ENCODE measurements around the gene WNK3.

Gene WNK3

DNA sequence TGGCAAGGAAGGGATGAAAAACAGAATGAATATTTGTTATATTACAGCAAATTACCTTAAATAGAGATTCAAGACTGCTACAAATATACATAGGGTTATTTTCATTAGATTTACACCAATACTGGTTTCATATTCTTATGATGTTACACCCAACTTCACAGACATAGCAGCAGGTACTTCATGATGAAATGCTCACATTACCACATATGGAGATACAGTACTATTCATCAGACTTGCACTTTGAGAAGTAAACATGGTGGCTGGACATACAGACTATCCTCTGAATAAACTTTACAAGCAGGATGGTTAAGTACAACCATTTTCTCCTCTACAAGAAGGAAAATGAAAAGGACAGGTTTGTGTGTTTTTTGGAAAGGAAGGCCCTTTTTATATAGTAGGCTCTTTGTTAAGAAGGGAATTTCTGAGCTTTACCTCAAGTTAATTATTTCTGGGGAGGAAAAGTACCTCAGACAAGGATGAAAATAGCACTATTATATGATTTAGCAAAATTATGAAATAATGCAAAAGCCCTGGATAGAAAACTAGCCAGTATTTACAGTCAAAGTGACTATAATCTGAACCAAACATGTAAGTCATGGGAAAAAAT, 162.8 kb downstream of the WNK3 start:
- no peak for DNase-seq
- Histone ChIP-seq H3K27me3 (replicated peaks) (no peaks in the 10 kb centered on the region), H3K27ac (no peak overlapping the region), H3K36me3 (replicated peaks) (no peaks in the 10 kb centered on the region), H3K4me3 (ENCODE audit: low read depth, low read length) (no peak overlapping the region)
- TF ChIP-seq, protein P1, sequence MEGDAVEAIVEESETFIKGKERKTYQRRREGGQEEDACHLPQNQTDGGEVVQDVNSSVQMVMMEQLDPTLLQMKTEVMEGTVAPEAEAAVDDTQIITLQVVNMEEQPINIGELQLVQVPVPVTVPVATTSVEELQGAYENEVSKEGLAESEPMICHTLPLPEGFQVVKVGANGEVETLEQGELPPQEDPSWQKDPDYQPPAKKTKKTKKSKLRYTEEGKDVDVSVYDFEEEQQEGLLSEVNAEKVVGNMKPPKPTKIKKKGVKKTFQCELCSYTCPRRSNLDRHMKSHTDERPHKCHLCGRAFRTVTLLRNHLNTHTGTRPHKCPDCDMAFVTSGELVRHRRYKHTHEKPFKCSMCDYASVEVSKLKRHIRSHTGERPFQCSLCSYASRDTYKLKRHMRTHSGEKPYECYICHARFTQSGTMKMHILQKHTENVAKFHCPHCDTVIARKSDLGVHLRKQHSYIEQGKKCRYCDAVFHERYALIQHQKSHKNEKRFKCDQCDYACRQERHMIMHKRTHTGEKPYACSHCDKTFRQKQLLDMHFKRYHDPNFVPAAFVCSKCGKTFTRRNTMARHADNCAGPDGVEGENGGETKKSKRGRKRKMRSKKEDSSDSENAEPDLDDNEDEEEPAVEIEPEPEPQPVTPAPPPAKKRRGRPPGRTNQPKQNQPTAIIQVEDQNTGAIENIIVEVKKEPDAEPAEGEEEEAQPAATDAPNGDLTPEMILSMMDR (IDR thresholded peaks at IDR 0.05; ENCODE audit: low read depth, low read length, missing control alignments), result no peak
- in situ Hi-C loops (cut with HindIII; ENCODE audit: low pct_ligation_motif_present, low sequenced_read_pairs), result no loop called here

DNA sequence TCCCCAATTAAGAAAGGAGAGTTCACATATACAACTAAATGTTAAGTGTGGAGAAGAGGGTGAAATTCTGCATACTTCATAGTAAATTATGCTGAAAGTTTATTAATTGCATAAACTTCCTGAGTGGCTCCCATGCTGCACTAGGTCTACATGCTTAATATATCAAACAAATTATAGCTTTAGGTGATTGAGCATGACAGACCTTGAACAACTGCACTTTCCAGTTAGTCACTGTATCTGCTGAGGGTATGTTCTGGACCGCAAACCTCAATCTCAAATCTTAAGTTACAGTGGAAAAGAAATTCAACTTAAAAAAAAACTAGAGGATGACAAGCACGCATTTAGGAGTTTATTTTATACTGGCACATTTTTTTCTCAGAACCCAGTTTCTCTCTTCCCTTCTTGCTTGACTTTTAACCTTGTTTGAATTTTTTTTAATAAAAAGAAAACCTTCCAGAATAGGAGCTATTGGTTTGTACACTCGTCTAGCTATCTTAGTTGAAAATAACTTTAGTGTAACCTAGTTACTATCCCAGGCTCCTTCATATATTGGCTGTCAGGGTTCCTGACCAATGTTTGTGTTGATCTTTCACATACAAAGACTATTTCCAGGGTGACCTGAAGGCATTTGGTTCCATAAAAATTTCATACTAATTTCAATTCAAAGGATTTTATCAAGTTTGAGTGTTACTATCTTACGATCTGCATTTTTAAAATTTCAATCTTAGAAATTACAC, 164.6 kb downstream of the WNK3 start:
- no peak for DNase-seq
- TF ChIP-seq, protein P1 (IDR thresholded peaks at IDR 0.05; ENCODE audit: low read depth, low read length, missing control alignments), result no peak
- H3K27ac ChIP-seq, result no peak overlapping the region
- no peaks in the 10 kb centered on the region for H3K27me3 ChIP-seq (replicated peaks)
- no peak overlapping the region for H3K4me3 ChIP-seq (ENCODE audit: low read depth, low read length)
- no peaks in the 10 kb centered on the region for H3K36me3 ChIP-seq (replicated peaks)
- in situ Hi-C loops (cut with HindIII; ENCODE audit: low pct_ligation_motif_present, low sequenced_read_pairs), result no loop called here

DNA sequence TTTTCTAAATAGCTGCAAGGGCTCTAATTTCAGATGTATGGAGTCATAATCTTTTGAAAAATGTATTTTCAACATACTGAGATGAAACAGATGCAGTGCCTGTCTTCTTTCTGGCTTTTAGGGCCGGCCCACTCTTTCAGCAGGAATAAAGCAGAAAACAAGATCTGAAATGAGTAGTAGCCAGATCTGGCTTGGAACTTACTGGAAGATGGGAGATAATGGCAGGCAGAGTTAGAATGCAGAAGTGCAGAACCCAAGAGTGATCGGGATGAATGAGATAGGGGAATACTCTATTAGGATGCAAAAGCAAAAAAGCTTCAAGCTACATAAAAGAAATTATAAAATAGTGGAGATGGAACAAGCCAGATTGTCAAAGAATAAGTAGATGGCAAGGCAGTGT, 173.4 kb downstream of the WNK3 start:
- H3K27me3 ChIP-seq (replicated peaks), result no peaks in the 10 kb centered on the region
- in situ Hi-C loops (cut with HindIII; ENCODE audit: low pct_ligation_motif_present, low sequenced_read_pairs), result no loop called here
- H3K27ac ChIP-seq, result no peak overlapping the region
- H3K4me3 ChIP-seq (ENCODE audit: low read depth, low read length), result no peak overlapping the region
- DNase-seq, result no peak
- no peaks in the 10 kb centered on the region for H3K36me3 ChIP-seq (replicated peaks)
- TF ChIP-seq, protein P1 (IDR thresholded peaks at IDR 0.05; ENCODE audit: low read depth, low read length, missing control alignments), result no peak

DNA sequence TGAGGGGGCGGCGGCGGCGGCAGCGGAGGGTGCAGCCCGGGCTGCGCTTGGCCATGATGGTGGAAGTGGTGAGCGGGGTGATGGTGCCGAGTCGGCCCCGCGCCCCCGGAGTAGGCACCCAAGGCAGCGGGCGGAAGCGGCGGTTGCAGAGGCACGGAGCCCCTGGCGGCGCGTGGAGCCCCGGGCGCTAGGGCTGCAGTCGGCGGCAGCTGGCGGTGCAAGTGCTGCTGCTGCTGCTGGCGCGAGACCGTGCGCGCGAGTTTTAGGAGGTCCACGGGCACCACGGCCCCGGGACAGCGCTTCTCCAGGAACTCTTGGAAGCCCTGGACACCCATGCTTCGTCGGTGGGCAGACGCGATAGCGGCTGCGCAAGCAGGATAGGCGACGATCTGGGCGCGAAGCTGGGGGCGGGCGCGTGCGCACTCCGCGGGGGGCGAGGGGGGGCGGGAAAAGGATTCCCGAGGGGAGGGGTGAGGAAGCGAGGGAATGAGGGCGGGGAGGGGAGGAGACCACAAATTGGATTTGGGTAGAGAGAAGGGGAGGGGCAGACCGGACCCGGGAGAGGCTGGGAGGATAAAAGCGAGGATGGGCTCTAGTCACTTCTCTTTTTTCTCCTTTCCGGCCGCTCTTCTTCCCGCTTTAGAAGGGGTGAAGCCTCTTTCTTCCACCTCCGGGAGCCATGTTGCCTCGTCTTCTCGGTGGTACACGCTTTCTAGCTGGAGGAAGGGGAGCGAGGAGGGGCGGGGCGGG, 174.8 kb downstream of the WNK3 start, which contains the start of gene FAM120C:
Gene FAM120C, minus strand, starts transcription at position 391 of the 750 bp plus-strand sequence. Its CDS starts 56 bp downstream, at position 335.
- peak within 1 kb of the TSS; percentile 64 for H3K27ac ChIP-seq
- in situ Hi-C loops (cut with HindIII; ENCODE audit: low pct_ligation_motif_present, low sequenced_read_pairs), result no loop called here
- H3K27me3 ChIP-seq (replicated peaks), result no peaks in the 10 kb centered on the region
- TF ChIP-seq, protein P1 (IDR thresholded peaks at IDR 0.05; ENCODE audit: low read depth, low read length, missing control alignments), result no peak
- H3K4me3 ChIP-seq (ENCODE audit: low read depth, low read length), result peak within 1 kb of the TSS; percentile 67
- DNase-seq, result peak; percentile 52
- H3K36me3 ChIP-seq (replicated peaks), result no peaks in the 10 kb centered on the region

DNA sequence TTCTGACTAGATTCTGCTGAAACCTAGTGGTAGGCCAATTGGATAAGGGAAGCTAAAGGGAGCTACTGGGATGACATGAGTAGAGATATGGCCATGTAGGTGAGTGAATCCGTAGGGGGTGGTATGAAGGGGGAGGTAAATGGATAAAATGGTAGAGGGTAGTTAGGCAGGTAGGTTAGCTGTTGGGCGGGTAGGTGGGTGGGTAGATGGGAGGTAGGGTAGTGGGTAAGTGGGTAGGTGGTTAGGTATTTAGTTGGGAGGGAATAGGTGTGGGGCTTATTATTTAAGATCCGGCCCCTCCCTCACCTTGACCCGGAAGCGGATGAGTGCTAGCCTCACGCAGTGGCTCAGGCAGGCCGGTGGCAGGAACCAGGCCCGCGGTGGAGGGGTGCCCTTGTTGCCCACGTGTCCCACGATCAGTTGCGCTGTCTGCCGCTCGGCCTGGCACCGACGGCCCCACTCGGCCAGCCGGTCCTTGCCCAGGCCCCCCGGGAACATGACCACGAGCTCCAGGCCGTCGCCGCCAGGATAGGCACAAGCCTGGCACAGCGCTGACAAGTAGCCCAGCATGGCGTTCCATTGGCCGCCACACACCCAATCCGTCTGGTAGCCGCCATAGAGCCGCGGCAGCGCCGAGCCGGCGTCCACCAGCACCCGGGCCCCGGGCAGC, 175.5 kb downstream of the WNK3 start:
- TF ChIP-seq, protein P1 (IDR thresholded peaks at IDR 0.05; ENCODE audit: low read depth, low read length, missing control alignments), result no peak
- H3K27ac ChIP-seq, result peak overlapping the region; percentile 53
- DNase-seq, result no peak
- H3K27me3 ChIP-seq (replicated peaks), result no peaks in the 10 kb centered on the region
- H3K4me3 ChIP-seq (ENCODE audit: low read depth, low read length), result peak overlapping the region; percentile 67
- H3K36me3 ChIP-seq (replicated peaks), result no peaks in the 10 kb centered on the region
- in situ Hi-C loops (cut with HindIII; ENCODE audit: low pct_ligation_motif_present, low sequenced_read_pairs), result no loop called here
